HepG2 (cell line): ENCODE data around the gene AP2A2. TPM values are rescaled to one million over a fixed set of nuclear protein-coding genes. Genes with fewer than 3 reads are reported as not detected.

Source experiments
- ATAC-seq: fragments of 200-7000 bp; cut with Tn5 transposase; 3 replicates; pipeline ENCODE4 v1.9.1; 2020; ENCODE audit warnings: mild to moderate bottlenecking, moderate library complexity
- BruUV-seq: library from RNA; stranded (reverse); fragments of 400-500 nt; replicated peaks from 2 replicates; lab custom pipeline; 2021; lab: Mats Ljungman, UMichigan
- CTCF ChIA-PET: fragments of 300-600 bp; formaldehyde crosslinking; extraction: SDS; loops from one replicate; lab custom pipeline; 2021; ENCODE audit warnings: low total read pairs, inconsistent platforms, low intra/inter-chr PET ratio; lab: Yijun Ruan, JAX
- POLR2A ChIA-PET: fragments of 350-600 bp; sonication (Branson Sonifier 250); formaldehyde crosslinking; loops from one replicate; lab custom pipeline; 2020; ENCODE audit warnings: antibody characterized with exemption, inconsistent platforms; lab: Yijun Ruan, JAX
- DNase-seq: peaks from one replicate; pipeline ENCODE4 v3.0.0-alpha.2; 2015; ENCODE audit warnings: low spot score
- FAIRE-seq: peaks from 3 replicates; lab custom pipeline; 2011; peaks lifted over from hg19 to GRCh38; lab: Jason Lieb, UNC
- H2AFZ ChIP-seq: one replicate; pipeline ENCODE4 v1.6.1; 2011; ENCODE audit warnings: low read length, inconsistent platforms
- H3K27ac ChIP-seq: fragments of 300-600 bp; 3 replicates; pipeline ENCODE4 v1.8.0; 2011; ENCODE audit warnings: mixed run types, mild to moderate bottlenecking, mixed read lengths, low read length, inconsistent platforms; ENCODE audit not compliant: insufficient read depth; ENCODE audit errors: extremely low read length
- H3K27me3 ChIP-seq, 2 experiments: fragments of 200-600 bp in 1 of 2; 2 replicates in 1 of 2; 3 replicates in 1 of 2; pipeline versions ENCODE4 v1.6.0 to v1.8.0; 2011; ENCODE audit warnings: low read length in 2 of 2, mild to moderate bottlenecking in 2 of 2, moderate library complexity in 2 of 2, inconsistent platforms in 1 of 2; ENCODE audit not compliant: insufficient read depth in 2 of 2, control insufficient read depth in 1 of 2
- H3K36me3 ChIP-seq, 2 experiments: fragments of 200-600 bp in 1 of 2; replicated peaks in 1 of 2; 2 replicates in 1 of 2; 3 replicates in 1 of 2; pipeline versions ENCODE4 v1.5.1 to v1.8.0; 2011; ENCODE audit warnings: low read length in 2 of 2, inconsistent platforms in 1 of 2; ENCODE audit not compliant: insufficient read depth in 2 of 2, control insufficient read depth in 1 of 2
- H3K4me1 ChIP-seq: 2 replicates; pipeline ENCODE4 v1.5.1; 2012; ENCODE audit warnings: low read length, inconsistent platforms; ENCODE audit not compliant: insufficient read depth
- H3K4me2 ChIP-seq: 2 replicates; pipeline ENCODE4 v1.6.0; 2011; ENCODE audit warnings: low read depth, low read length, inconsistent platforms
- H3K4me3 ChIP-seq, 3 experiments: fragments of 200-600 bp in 1 of 3; sonication (generic), shearing (Covaris generic) in 1 of 3; replicated peaks in 1 of 3; 2 replicates each; pipeline ENCODE4 v1.5.1; 2011 to 2016; ENCODE audit warnings: low read length in 3 of 3, inconsistent platforms in 2 of 3, low read depth in 2 of 3, mild to moderate bottlenecking in 2 of 3, control low read depth in 1 of 3, mixed read lengths in 1 of 3; ENCODE audit not compliant: insufficient read depth in 1 of 3
- H3K79me2 ChIP-seq: one replicate; pipeline ENCODE4 v1.6.1; 2011; ENCODE audit warnings: low read length, inconsistent platforms; ENCODE audit not compliant: insufficient read depth
- H3K9ac ChIP-seq: 2 replicates; pipeline ENCODE4 v1.6.0; 2011; ENCODE audit warnings: mild to moderate bottlenecking, low read depth, low read length, inconsistent platforms; ENCODE audit not compliant: insufficient read depth
- H3K9me3 ChIP-seq: 2 replicates; pipeline ENCODE4 v1.5.1; 2012; ENCODE audit warnings: mild to moderate bottlenecking, low read length
- H4K20me1 ChIP-seq: 2 replicates; pipeline ENCODE4 v1.6.0; 2011; ENCODE audit warnings: inconsistent platforms, mild to moderate bottlenecking, low read length, moderate library complexity; ENCODE audit not compliant: insufficient read depth
- AFF4 ChIP-seq: sonication (generic); formaldehyde crosslinking; IDR thresholded peaks from 2 replicates; pipeline ENCODE4 v1.4.0; 2020; ENCODE audit warnings: missing genetic modification reagents
- EP300 ChIP-seq, 3 experiments: sonication (generic) in 1 of 3; formaldehyde crosslinking in 1 of 3; IDR thresholded peaks; 2 replicates each; pipeline versions ENCODE4 v1.5.1 to v1.6.1; 2011 to 2020; ENCODE audit warnings: low read depth in 2 of 3, low read length in 2 of 3, borderline replicate concordance in 1 of 3, improper control_type of control experiment in 1 of 3, mild to moderate bottlenecking in 1 of 3, missing genetic modification reagents in 1 of 3, moderate library complexity in 1 of 3
- GRHL1 ChIP-seq: sonication (generic); formaldehyde crosslinking; conservative IDR thresholded peaks from 2 replicates; pipeline ENCODE4 v1.8.0; 2022; ENCODE audit warnings: missing genetic modification reagents
- PAXIP1 ChIP-seq: sonication (generic); formaldehyde crosslinking; conservative IDR thresholded peaks from 2 replicates; pipeline ENCODE4 v1.4.0; 2020; ENCODE audit warnings: mild to moderate bottlenecking, missing genetic modification reagents, moderate library complexity
- SPEN ChIP-seq: sonication (generic); formaldehyde crosslinking; IDR thresholded peaks from 2 replicates; pipeline ENCODE4 v1.5.1; 2020; ENCODE audit warnings: low read depth, mild to moderate bottlenecking, missing genetic modification reagents
- ZNF280D ChIP-seq: sonication (generic); formaldehyde crosslinking; IDR thresholded peaks from 2 replicates; pipeline ENCODE4 v1.5.1; 2020; ENCODE audit warnings: mild to moderate bottlenecking, missing genetic modification reagents
- ZSCAN25 ChIP-seq: sonication (generic); formaldehyde crosslinking; IDR thresholded peaks from 2 replicates; pipeline ENCODE4 v1.8.0; 2022; ENCODE audit warnings: mild to moderate bottlenecking, missing genetic modification reagents
- WGBS: methylation state at CpG from one replicate; pipeline ENCODE4 v1.1.6; 2017; ENCODE audit warnings: low lambda C conversion rate; 5-methylcytosine and 5-hydroxymethylcytosine counted together
- in situ Hi-C: cut with HindIII; loops from 2 replicates; pipeline ENCODE4 v1.10.0; 2017; ENCODE audit warnings: low pct_unique_long_range_greater_than_20kb; ENCODE audit not compliant: extremely low pct_ligation_motif_present
- intact Hi-C: fragments of 100-400 bp; cut with micrococcal nuclease; formaldehyde crosslinking; loops from one replicate; pipeline ENCODE4 v1.10.0; 2022; ENCODE audit not compliant: unreplicated experiment
- polyA plus RNA-seq, 8 experiments: library from polyadenylated mRNA; depleted of rRNA in 3 of 8; stranded (reverse) in 7 of 8; unstranded in 1 of 8; fragments of >200 nt; fragmentation: Illumina TruSeq in 4 of 8; extraction: Trizol in 4 of 8; gene quantifications; 2 replicates each; pipeline versions ENCODE4 v1.2.1 to v1.2.3, GENCODE V29; 2011 to 2016; ENCODE audit warnings: low read depth in 4 of 8, missing spikeins in 1 of 8, mixed read lengths in 1 of 8; ENCODE audit not compliant: insufficient read depth in 1 of 8
- total RNA-seq, 5 experiments: library from RNA; depleted of rRNA; stranded (reverse); fragments of >200 nt; fragmentation: Illumina TruSeq; extraction: Trizol; gene quantifications; 2 replicates each; pipeline ENCODE4 v1.2.3, GENCODE V29; 2016; ENCODE audit warnings: low read depth in 1 of 5

Gene AP2A2
- total and polyA plus RNA-seq, 2 of the 13 experiments (the other 11 are each of a cell fraction or from before 2014, with no cell fraction given): 25.7 to 75.7 TPM

GRCh38 chr11:904380-904779 lies 21.3 kb upstream of the AP2A2 start (continued):
- TF ChIP-seq AFF4 (CRISPR knock-in tag): no peak

- ChIA-PET CTCF (no interaction called here), POLR2A (no interaction called here)
- WGBS: 92% methylated on average over 7 of the region's 7 CpGs
- Histone ChIP-seq H3K4me3 (no peak overlapping the region), H3K9me3 (no peaks in the 10 kb centered on the region), H3K36me3 (peaks cover 17 to 45% of the 10 kb centered on the region in 2 experiments), H3K4me1 (peaks cover 15% of the 10 kb centered on the region), H3K9ac (no peak overlapping the region), H3K79me2 (peaks cover 27% of the 10 kb centered on the region), H4K20me1 (no peaks in the 10 kb centered on the region), H3K27ac (no peak overlapping the region), H2AFZ (no peak overlapping the region), H3K27me3 (no peaks in the 10 kb centered on the region; a peak in 2 of 5 replicates), H3K4me2 (no peak overlapping the region)
- in situ Hi-C loops: no loop called here
- DNase-seq (no peak), ATAC-seq (no peak), FAIRE-seq (no peak)
- intact Hi-C loops: no loop called here
- no TSS peak for BruUV-seq
- TF ChIP-seq PAXIP1 (CRISPR knock-in tag) (no peak), ZSCAN25 (CRISPR knock-in tag) (no peak), GRHL1 (CRISPR knock-in tag) (no peak), SPEN (CRISPR knock-in tag) (no peak), EP300 (IDR thresholded peaks at IDR 0.05; ENCODE audit: low read depth in 2 of 2, low read length in 2 of 2) (no peak), EP300 (CRISPR knock-in tag; IDR thresholded peaks at IDR 0.05; ENCODE audit: borderline replicate concordance) (no peak), ZNF280D (CRISPR knock-in tag) (no peak)
Observed at GRCh38 chr11:905952-906351, 19.7 kb upstream of the AP2A2 start.
